CD8-positive, alpha-beta memory T cell (primary cell): ENCODE measurements around the gene ADAM15. TPM values are rescaled to one million over a fixed set of nuclear protein-coding genes. Genes with fewer than 3 reads are reported as not detected.

Experiments used
- CTCF ChIA-PET: fragments of 350-600 bp; sonication (Branson Sonifier 250); formaldehyde crosslinking; loops from one replicate; lab custom pipeline; 2021; ENCODE audit warnings: antibody characterized with exemption; lab: Charles Lee
- POLR2A ChIA-PET: fragments of 350-600 bp; sonication (Branson Sonifier 250); formaldehyde crosslinking; loops from one replicate; lab custom pipeline; 2021; ENCODE audit warnings: antibody characterized with exemption; lab: Charles Lee
- DNase-seq, 5 donors: peaks; one replicate each; pipeline versions ENCODE4 v3.0.0 to v3.0.0-alpha.2; 2020 to 2022; ENCODE audit warnings: mixed read lengths in 1 of 5
- H3K27ac ChIP-seq: one replicate; pipeline ENCODE4 v1.7.0; 2013; ENCODE audit warnings: low read depth, mild to moderate bottlenecking, low read length, moderate library complexity
- H3K27me3 ChIP-seq: 2 replicates; pipeline ENCODE4 v1.7.0; 2013; ENCODE audit warnings: low read length, mild to moderate bottlenecking; ENCODE audit not compliant: insufficient read depth, poor library complexity, severe bottlenecking
- H3K36me3 ChIP-seq: 2 replicates; pipeline ENCODE4 v1.7.0; 2013; ENCODE audit warnings: mild to moderate bottlenecking, low read length, moderate library complexity; ENCODE audit not compliant: insufficient read depth
- H3K4me1 ChIP-seq: 2 replicates; pipeline ENCODE4 v1.7.0; 2013; ENCODE audit warnings: mild to moderate bottlenecking, low read length, moderate library complexity; ENCODE audit not compliant: insufficient read depth
- H3K4me3 ChIP-seq: 2 replicates; pipeline ENCODE4 v1.7.0; 2013; ENCODE audit warnings: mild to moderate bottlenecking, low read length
- H3K9me3 ChIP-seq: 2 replicates; pipeline ENCODE4 v1.7.0; 2013; ENCODE audit warnings: mild to moderate bottlenecking, low read length
- H3K27ac Mint-ChIP-seq, 8 donors: one replicate each; pipeline ENCODE4 v1.8.0; 2020 to 2021; ENCODE audit warnings: mixed read lengths in 8 of 8, mild to moderate bottlenecking in 6 of 8, inconsistent platforms in 3 of 8, moderate library complexity in 3 of 8
- H3K27me3 Mint-ChIP-seq, 2 donors: one replicate each; pipeline ENCODE4 v1.8.0; 2020 to 2021; ENCODE audit warnings: mixed read lengths in 2 of 2, mild to moderate bottlenecking in 1 of 2, moderate library complexity in 1 of 2
- H3K36me3 Mint-ChIP-seq, 3 donors: one replicate each; pipeline ENCODE4 v1.8.0; 2020 to 2021; ENCODE audit warnings: mixed read lengths in 3 of 3, inconsistent platforms in 1 of 3, mild to moderate bottlenecking in 1 of 3
- H3K4me1 Mint-ChIP-seq, 3 donors: one replicate each; pipeline ENCODE4 v1.8.0; 2020 to 2021; ENCODE audit warnings: mixed read lengths in 3 of 3, inconsistent platforms in 1 of 3, mild to moderate bottlenecking in 1 of 3
- H3K4me3 Mint-ChIP-seq, 7 donors: one replicate each; pipeline ENCODE4 v1.8.0; 2020 to 2021; ENCODE audit warnings: mixed read lengths in 7 of 7, mild to moderate bottlenecking in 6 of 7, moderate library complexity in 4 of 7, inconsistent platforms in 2 of 7
- H3K9me3 Mint-ChIP-seq, 5 donors: one replicate each; pipeline ENCODE4 v1.8.0; 2020 to 2022; ENCODE audit warnings: mixed read lengths in 5 of 5, mild to moderate bottlenecking in 3 of 5, moderate library complexity in 2 of 5, inconsistent platforms in 1 of 5
- polyA plus RNA-seq: library from polyadenylated mRNA; unstranded; fragments of 300-500 nt; fragmentation: Illumina TruSeq; gene quantifications from one replicate; pipeline ENCODE4 v1.2.3, GENCODE V29; 2021
- total RNA-seq, 2 experiments: library from RNA; stranded (reverse); gene quantifications; one replicate each; pipeline ENCODE4 v1.2.3, GENCODE V29; 2021

The ADAM15 gene
- total and polyA plus RNA-seq, 3 experiments from 2014 or later, result 15.3 to 36.9 (median 34.5) TPM

- Histone ChIP-seq H3K9me3 (no peaks in the 10 kb centered on the region), H3K4me3 (no peak overlapping the region), H3K36me3 (no peaks in the 10 kb centered on the region), H3K27me3 (no peaks in the 10 kb centered on the region), H3K4me1 (peaks cover 34% of the 10 kb centered on the region), H3K27ac (no peak overlapping the region)
- ChIA-PET POLR2A (interaction anchor here (1.0 to 3.5 kb wide), 2 partner anchors 20 to 103 kb away, joined by 3 to 15 read pairs; no protein-coding TSS in a partner anchor), CTCF (interaction anchor here (0.8 to 5.0 kb wide), 8 partner anchors 11 to 108 kb away, joined by 3 to 46 read pairs (median 6); partner anchors contain the start of genes ADAM15 and KRTCAP2)
- H3K27me3 Mint-ChIP-seq, result no peaks in the 10 kb centered on the region
- no peaks in the 10 kb centered on the region for H3K9me3 Mint-ChIP-seq
- DNase-seq, result no peak
- peaks cover 23 to 40% (median 33%) of the 10 kb centered on the region in 3 donors for H3K4me1 Mint-ChIP-seq
- H3K27ac Mint-ChIP-seq, result peak overlapping the region; percentile 6 to 92 (median 82)
- H3K4me3 Mint-ChIP-seq, result peak overlapping the region; percentile 82 to 98 (median 89)
- H3K36me3 Mint-ChIP-seq, result peaks cover 0 to 24% (median 8%) of the 10 kb centered on the region in 3 donors
These were observed 13.8 kb downstream of the ADAM15 start for GRCh38 chr1:155064832-155065429.

GRCh38 chr1:155066777-155067176 lies 15.7 kb downstream of the ADAM15 start:
- ChIA-PET POLR2A (interaction anchor here (0.5 kb wide), 1 partner anchor 19 kb away, joined by 3 read pairs; no protein-coding TSS in a partner anchor), CTCF (interaction anchor here (1.0 to 5.0 kb wide), 3 partner anchors 16 to 22 kb away, joined by 4 to 46 read pairs (median 4); partner anchors contain the start of gene ADAM15)
- no peak overlapping the region for H3K4me3 ChIP-seq
- no peaks in the 10 kb centered on the region for H3K9me3 Mint-ChIP-seq
- no peaks in the 10 kb centered on the region for H3K9me3 ChIP-seq
- no peak overlapping the region for H3K27ac Mint-ChIP-seq
- no peaks in the 10 kb centered on the region for H3K36me3 ChIP-seq
- H3K27me3 Mint-ChIP-seq, result no peaks in the 10 kb centered on the region
- no peak overlapping the region for H3K27ac ChIP-seq
- peaks cover 0 to 19% (median 8%) of the 10 kb centered on the region in 3 donors for H3K36me3 Mint-ChIP-seq
- no peak for DNase-seq
- H3K4me3 Mint-ChIP-seq, result peak overlapping the region in 2 of 7 donors; percentile 28 to 43
- H3K4me1 Mint-ChIP-seq, result peaks cover 26 to 53% (median 38%) of the 10 kb centered on the region in 3 donors
- H3K27me3 ChIP-seq, result no peaks in the 10 kb centered on the region
- peaks cover 42% of the 10 kb centered on the region for H3K4me1 ChIP-seq

- H3K9me3 ChIP-seq, result no peaks in the 10 kb centered on the region
- H3K27me3 Mint-ChIP-seq, result no peaks in the 10 kb centered on the region
- H3K36me3 Mint-ChIP-seq, result peaks cover 0 to 17% (median 8%) of the 10 kb centered on the region in 3 donors
- peak overlapping the region in 1 of 8 donors; percentile 77 for H3K27ac Mint-ChIP-seq
- H3K4me1 Mint-ChIP-seq, result peaks cover 19 to 49% (median 34%) of the 10 kb centered on the region in 3 donors
- DNase-seq, result no peak
- no peaks in the 10 kb centered on the region for H3K27me3 ChIP-seq
- H3K27ac ChIP-seq, result no peak overlapping the region
- peak overlapping the region in 1 of 7 donors; percentile 1 for H3K4me3 Mint-ChIP-seq
- no peak overlapping the region for H3K4me3 ChIP-seq
- peaks cover 27% of the 10 kb centered on the region for H3K4me1 ChIP-seq
- ChIA-PET CTCF (interaction anchor here (1.1 to 5.0 kb wide), 4 partner anchors 9 to 18 kb away, joined by 3 to 46 read pairs (median 8); partner anchors contain the start of gene ADAM15), POLR2A (interaction anchor here (0.6 kb wide), 1 partner anchor 18 kb away, joined by 5 read pairs; no protein-coding TSS in a partner anchor)
- H3K9me3 Mint-ChIP-seq, result no peaks in the 10 kb centered on the region
- H3K36me3 ChIP-seq, result no peaks in the 10 kb centered on the region
These were observed 17.5 kb downstream of the ADAM15 start for GRCh38 chr1:155068599-155068998.

GRCh38 chr1:155069551-155070157 lies 18.5 kb downstream of the ADAM15 start:
- peaks cover 16 to 47% (median 33%) of the 10 kb centered on the region in 3 donors for H3K4me1 Mint-ChIP-seq
- no peaks in the 10 kb centered on the region for H3K36me3 ChIP-seq
- H3K36me3 Mint-ChIP-seq, result peaks cover 0 to 16% (median 8%) of the 10 kb centered on the region in 3 donors
- CTCF ChIA-PET, result interaction anchor here (1.3 to 4.7 kb wide), 5 partner anchors 8 to 24 kb away, joined by 5 to 39 read pairs (median 8); partner anchors contain the start of gene ADAM15
- H3K4me3 ChIP-seq, result no peak overlapping the region
- no peak overlapping the region for H3K27ac ChIP-seq
- POLR2A ChIA-PET, result no interaction called here
- no peaks in the 10 kb centered on the region for H3K27me3 ChIP-seq
- no peak for DNase-seq
- H3K27me3 Mint-ChIP-seq, result no peaks in the 10 kb centered on the region
- no peaks in the 10 kb centered on the region for H3K9me3 ChIP-seq
- H3K9me3 Mint-ChIP-seq, result no peaks in the 10 kb centered on the region
- no peak overlapping the region for H3K27ac Mint-ChIP-seq
- H3K4me1 ChIP-seq, result peaks cover 24% of the 10 kb centered on the region
- no peak overlapping the region for H3K4me3 Mint-ChIP-seq

- Histone ChIP-seq H3K27me3 (no peaks in the 10 kb centered on the region), H3K36me3 (no peaks in the 10 kb centered on the region), H3K9me3 (no peaks in the 10 kb centered on the region), H3K4me1 (peaks cover 20% of the 10 kb centered on the region), H3K27ac (peak overlapping the region; percentile 24), H3K4me3 (peak overlapping the region; percentile 74)
- peaks cover 14 to 42% (median 29%) of the 10 kb centered on the region in 3 donors for H3K4me1 Mint-ChIP-seq
- ChIA-PET CTCF (interaction anchor here (1.0 to 4.7 kb wide), 6 partner anchors 9 to 25 kb away, joined by 3 to 39 read pairs (median 7); partner anchors contain the start of gene ADAM15), POLR2A (interaction anchor here (1.0 kb wide), 1 partner anchor 15 kb away, joined by 4 read pairs; no protein-coding TSS in a partner anchor)
- peaks cover 0 to 16% (median 8%) of the 10 kb centered on the region in 3 donors for H3K36me3 Mint-ChIP-seq
- peak overlapping the region in 3 of 7 donors; percentile 32 to 56 (median 52) for H3K4me3 Mint-ChIP-seq
- no peak for DNase-seq
- peak overlapping the region in 1 of 8 donors; percentile 43 for H3K27ac Mint-ChIP-seq
- no peaks in the 10 kb centered on the region for H3K27me3 Mint-ChIP-seq
- no peaks in the 10 kb centered on the region for H3K9me3 Mint-ChIP-seq
These were observed 19.1 kb downstream of the ADAM15 start for GRCh38 chr1:155070158-155070621.

GRCh38 chr1:155070721-155071569 lies 19.8 kb downstream of the ADAM15 start:
- Histone ChIP-seq H3K9me3 (no peaks in the 10 kb centered on the region), H3K36me3 (no peaks in the 10 kb centered on the region), H3K4me1 (peaks cover 20% of the 10 kb centered on the region), H3K4me3 (peak overlapping the region; percentile 74), H3K27me3 (no peaks in the 10 kb centered on the region), H3K27ac (peak overlapping the region; percentile 43)
- H3K4me3 Mint-ChIP-seq, result peak overlapping the region; percentile 23 to 68 (median 37)
- peak; percentile 57 to 87 (median 76) for DNase-seq
- ChIA-PET POLR2A (interaction anchor here (0.6 to 1.0 kb wide), 2 partner anchors 8 to 14 kb away, joined by 3 to 4 read pairs; partner anchors contain the start of gene EFNA3), CTCF (interaction anchor here (1.0 to 4.7 kb wide), 6 partner anchors 9 to 25 kb away, joined by 3 to 39 read pairs (median 8); partner anchors contain the start of gene ADAM15)
- H3K9me3 Mint-ChIP-seq, result no peaks in the 10 kb centered on the region
- no peaks in the 10 kb centered on the region for H3K27me3 Mint-ChIP-seq
- H3K36me3 Mint-ChIP-seq, result peaks cover 0 to 16% (median 8%) of the 10 kb centered on the region in 3 donors
- H3K4me1 Mint-ChIP-seq, result peaks cover 14 to 41% (median 28%) of the 10 kb centered on the region in 3 donors
- H3K27ac Mint-ChIP-seq, result peak overlapping the region in 2 of 8 donors; percentile 32 to 43

- Histone ChIP-seq H3K27ac (peak overlapping the region; percentile 43), H3K4me1 (peaks cover 20% of the 10 kb centered on the region), H3K36me3 (no peaks in the 10 kb centered on the region), H3K9me3 (no peaks in the 10 kb centered on the region), H3K4me3 (no peak overlapping the region), H3K27me3 (no peaks in the 10 kb centered on the region)
- Mint-ChIP-seq H3K36me3 (peaks cover 0 to 14% (median 5%) of the 10 kb centered on the region in 3 donors), H3K4me1 (peaks cover 14 to 38% (median 24%) of the 10 kb centered on the region in 3 donors), H3K27me3 (no peaks in the 10 kb centered on the region), H3K4me3 (peak overlapping the region in 4 of 7 donors; percentile 23 to 59 (median 42)), H3K27ac (peak overlapping the region in 2 of 8 donors; percentile 32 to 81), H3K9me3 (no peaks in the 10 kb centered on the region)
- CTCF ChIA-PET, result interaction anchor here (1.1 to 4.7 kb wide), 4 partner anchors 10 to 21 kb away, joined by 4 to 39 read pairs (median 6); partner anchors contain the start of gene ADAM15
- POLR2A ChIA-PET, result no interaction called here
- no peak for DNase-seq
These were observed 20.6 kb downstream of the ADAM15 start for GRCh38 chr1:155071701-155072100.
